HG02981 (cell line): ENCODE measurements around the gene SORCS1.

Experiments
- ATAC-seq: cut with Tn5 transposase; IDR thresholded peaks from one replicate; pipeline ENCODE4 v1.9.1; 2021; ENCODE audit warnings: mild to moderate bottlenecking, moderate library complexity; ENCODE audit not compliant: unreplicated experiment

Gene SORCS1

DNA sequence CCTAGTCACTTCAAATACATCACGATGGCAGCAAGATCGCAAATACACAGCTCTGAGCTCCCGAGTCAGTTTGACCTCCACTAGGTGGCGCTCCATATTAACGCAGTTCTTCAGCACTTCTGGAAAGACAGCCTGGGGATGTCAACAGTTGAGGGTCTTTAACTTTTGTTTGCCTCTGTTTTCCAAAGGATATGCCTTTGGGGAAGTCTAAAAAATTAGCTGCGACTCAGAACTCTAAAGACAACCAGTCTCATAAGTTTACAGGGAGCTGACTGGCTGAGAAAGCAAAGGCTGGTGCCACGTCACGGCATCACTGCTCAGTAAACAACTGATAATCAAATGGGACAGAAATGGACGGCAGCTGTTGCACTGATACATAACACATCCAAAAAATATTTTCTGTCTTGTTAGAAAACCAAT, 458.8 kb downstream of the SORCS1 start:
- ATAC-seq = peak; percentile 80

DNA sequence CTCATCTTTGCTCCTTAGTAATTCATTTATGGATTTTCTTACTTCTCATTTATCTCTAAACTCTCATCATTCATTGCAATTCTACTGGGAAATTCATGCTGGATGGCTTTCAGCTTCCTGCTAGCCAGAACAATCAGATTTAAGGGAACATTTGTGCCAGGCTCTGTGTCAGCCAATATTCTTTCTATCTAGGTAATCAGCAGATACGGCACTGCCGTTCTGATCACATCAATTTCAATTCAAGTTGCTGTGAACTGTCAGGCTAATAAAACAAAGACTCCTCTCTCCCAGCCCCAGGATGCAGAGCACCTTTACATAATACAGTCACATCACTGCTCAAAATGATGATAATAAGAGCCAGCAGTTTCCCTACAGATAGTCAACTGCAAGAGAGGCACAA, 468.3 kb downstream of the SORCS1 start:
- no peak for ATAC-seq

DNA sequence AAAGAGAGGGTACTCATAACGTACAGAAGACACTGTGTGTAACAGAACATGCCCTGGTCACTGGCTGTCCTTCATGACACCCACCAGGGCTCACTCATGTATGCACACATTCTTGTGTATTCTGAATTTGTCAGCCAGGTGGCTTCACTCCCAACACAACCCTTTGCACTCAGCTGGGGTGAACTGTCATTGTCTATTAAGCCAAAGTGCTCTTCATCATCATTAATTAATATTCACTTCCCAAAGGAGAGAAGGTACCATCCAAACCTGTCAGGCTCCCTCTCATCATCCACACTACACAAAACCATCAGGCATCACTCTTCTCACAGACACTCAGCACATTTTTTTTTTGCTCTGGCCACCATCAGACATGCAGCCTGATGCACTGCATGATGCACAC, 469.8 kb downstream of the SORCS1 start:
- no peak for ATAC-seq

DNA sequence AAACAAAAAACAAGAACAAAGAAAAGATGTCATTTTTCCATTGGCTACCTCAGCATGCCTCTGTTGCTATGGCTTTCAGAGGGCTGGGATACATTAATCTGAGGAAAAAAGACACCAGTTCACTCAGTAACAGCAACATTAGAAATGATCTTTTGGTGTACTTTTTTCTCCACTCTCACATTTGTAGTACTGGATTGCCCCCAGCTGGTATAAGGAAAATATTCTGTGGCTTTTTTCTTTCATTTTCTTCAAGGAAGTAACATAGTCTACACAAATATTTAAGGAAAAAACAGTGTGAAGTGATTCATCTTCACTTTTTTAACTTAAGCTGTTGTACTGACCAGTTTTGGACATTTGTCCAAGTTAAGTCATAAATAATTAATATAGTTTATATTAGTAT, 482.3 kb downstream of the SORCS1 start:
- ATAC-seq = no peak

DNA sequence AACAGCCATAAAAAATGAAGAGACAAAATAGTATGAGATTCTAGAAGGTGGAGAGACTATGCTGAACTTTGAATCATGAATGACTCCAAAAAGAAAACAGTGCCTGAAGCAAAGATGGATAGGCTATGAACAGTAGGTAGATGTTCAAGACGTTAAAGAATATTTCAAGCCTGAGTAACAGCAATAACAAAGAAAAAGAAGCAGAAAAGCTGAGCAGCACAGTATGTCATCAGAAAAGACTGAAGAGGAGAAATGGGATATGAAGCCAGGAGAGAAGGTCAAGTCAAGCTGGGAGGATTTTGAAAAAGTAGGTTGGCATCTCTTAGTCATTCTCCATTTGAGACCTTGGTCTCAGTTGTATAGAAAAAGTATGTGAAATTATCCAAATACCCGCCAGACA, 484.4 kb downstream of the SORCS1 start:
- no peak for ATAC-seq

DNA sequence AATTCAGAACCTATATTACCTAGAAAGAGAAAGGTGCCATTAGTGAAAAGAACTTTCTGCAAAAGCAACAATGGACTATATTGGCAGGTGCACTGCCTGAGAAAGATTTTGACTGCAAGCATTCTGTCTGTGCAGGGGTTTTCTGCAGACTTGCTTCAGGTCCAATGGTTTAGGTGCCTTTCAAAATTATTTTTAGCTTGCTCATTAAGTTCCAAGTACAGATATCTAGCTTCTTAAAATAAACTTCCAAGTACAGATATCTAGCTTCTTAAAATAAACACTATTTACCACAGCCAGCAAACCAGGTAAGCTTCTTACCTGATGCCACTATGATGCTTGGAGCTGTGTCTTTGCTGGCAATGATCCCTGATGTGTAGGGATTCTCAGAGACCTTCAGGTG, 485.2 kb downstream of the SORCS1 start:
- ATAC-seq = no peak

DNA sequence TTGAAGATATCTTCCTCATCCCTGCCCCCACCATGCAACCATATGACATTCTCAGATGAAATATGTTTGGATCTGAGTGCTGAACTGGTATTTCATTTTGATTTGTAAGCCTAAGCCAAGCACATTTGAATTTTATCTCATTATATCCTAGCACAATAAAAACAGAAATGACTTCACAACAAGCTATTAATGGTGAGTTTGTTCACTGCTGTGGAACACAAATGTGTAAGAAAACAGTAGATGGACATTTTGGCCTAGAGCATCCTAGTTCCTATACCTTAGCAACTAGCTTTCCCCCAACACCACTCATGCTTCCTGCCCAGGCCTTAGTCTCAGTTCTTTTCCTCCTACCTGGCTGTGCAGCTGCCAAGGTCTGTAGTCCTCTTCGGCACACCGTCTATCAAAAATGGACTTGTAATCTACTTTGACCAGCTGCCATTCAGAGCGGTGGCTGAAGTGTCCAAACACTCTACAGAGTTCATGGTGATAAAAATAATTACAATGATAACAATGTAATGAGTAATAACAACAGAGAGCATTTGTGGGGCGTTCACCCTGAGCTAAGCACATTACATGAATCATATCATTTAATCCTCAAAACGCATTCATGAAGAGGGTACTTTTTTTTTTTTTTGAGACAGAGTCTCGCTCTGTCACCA, 491.9 kb downstream of the SORCS1 start:
- ATAC-seq = no peak

DNA sequence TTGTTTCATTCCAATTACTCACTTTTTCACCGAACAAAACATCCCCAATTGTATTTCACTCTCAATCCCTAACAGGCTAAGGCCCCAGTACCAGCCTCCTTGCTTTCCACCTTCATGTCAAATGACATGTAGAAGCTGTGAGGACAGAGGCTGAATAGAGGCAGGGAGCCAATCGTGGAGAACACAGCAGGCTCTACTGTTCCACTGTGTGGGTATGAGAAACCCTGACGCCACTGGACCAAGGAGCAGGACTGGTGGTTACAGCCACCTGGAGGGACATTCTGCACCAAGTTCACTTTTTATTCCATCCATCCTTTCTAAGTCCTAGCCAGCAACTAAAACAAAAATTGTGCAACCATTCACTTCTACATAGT, 502.8 kb downstream of the SORCS1 start:
- ATAC-seq = no peak

DNA sequence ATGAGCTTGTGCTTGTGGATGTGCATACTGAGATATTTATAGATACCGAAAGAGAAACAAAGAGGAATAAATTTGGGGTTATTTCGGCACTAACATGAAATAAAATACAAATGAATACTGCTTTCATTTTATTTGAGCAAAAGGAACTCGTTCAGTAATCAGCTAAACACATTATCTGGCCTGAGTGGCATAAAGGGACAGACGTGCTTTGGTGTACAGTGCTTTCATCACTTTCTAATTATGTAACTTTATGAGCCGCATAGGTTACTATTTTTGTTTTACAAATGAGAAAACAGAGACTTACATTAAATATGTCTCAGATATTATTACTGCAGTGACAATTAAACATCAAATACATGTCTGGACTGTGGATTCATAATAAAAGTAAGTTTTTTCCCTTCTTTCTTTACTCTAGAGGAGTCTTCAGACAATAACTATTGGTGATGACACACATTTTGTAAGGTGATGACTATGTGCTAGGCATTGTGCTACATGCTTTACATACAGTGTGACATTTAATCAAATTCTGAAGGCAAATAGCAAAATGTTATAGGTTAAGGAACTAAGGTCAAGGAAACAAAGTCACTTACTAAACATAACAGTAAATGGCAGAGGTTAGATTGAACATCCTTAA, 503.3 kb downstream of the SORCS1 start:
- no peak for ATAC-seq

DNA sequence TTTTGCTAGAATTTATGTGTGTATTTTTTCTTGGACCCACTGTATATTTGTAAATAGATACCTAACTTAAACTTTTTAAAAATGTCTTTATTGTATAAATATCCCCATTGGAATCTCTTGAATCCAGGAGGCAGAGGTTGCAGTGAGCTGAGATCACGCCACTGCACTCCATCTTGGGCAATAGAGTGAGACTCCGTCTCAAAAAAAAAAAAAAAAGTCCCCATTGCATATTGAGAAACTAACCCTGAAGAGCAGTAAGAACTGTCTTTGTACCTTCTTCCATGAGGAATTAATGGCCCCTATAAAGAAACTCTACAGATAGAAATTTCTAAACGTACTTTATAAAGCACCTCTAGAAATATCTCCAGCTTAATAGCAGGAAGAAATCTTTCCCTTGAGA, 504.0 kb downstream of the SORCS1 start:
- ATAC-seq = no peak

DNA sequence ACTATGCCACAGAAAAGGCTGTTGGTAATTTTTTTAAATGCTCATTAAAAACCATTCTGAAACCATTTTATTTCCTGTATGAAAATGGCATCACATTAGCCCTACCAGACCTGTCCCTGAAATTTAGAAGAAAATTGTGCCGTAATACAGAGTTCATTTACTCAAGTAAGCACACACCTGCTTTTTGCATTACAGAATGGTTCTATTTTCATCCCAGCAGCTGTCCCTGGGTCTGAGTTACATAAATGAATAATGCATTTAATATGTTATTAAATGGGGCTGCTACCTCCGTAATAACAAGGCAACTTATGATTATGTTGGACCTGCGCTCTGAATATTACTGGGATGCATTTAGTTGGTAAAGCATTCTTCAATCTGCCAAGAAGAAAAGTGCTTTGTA, 508.9 kb downstream of the SORCS1 start:
- no peak for ATAC-seq

DNA sequence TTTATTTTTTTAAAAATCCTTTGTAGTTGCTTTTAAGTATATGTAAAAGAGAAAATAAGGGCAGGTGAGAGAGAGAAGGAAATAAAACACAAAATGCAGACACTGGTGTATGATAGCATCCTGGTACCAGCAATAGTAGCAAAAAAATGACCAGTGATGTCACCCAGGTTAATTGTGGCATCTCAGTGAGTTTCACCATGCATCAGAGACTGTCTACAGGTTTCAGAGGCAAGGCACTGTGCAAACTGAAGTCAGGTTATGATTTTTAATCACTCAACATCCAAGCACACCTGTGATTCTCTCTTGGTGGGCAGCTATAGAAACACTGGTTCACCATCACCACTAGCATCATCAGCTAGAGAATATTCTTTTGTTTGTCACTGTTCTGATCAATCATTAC, 509.3 kb downstream of the SORCS1 start:
- ATAC-seq = no peak

DNA sequence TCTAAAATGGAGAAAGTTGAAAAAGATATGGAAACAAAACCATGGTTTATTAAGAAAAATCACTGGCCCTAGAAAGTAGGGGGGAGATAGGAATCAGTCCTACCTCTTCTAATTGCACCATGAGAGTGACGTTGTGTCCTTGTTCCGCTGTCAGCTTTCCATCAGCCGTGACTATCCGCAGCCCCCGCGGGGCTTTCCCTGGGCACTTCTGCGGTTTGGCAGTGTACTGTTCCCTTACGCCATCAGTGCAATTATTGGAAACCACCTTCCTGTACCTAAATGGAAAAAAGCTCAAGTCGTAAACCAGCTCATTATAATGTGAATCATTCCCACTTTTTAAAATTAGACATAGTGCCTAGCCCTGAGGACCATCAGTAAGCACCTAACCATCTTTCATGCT, 512.2 kb downstream of the SORCS1 start:
- no peak for ATAC-seq

DNA sequence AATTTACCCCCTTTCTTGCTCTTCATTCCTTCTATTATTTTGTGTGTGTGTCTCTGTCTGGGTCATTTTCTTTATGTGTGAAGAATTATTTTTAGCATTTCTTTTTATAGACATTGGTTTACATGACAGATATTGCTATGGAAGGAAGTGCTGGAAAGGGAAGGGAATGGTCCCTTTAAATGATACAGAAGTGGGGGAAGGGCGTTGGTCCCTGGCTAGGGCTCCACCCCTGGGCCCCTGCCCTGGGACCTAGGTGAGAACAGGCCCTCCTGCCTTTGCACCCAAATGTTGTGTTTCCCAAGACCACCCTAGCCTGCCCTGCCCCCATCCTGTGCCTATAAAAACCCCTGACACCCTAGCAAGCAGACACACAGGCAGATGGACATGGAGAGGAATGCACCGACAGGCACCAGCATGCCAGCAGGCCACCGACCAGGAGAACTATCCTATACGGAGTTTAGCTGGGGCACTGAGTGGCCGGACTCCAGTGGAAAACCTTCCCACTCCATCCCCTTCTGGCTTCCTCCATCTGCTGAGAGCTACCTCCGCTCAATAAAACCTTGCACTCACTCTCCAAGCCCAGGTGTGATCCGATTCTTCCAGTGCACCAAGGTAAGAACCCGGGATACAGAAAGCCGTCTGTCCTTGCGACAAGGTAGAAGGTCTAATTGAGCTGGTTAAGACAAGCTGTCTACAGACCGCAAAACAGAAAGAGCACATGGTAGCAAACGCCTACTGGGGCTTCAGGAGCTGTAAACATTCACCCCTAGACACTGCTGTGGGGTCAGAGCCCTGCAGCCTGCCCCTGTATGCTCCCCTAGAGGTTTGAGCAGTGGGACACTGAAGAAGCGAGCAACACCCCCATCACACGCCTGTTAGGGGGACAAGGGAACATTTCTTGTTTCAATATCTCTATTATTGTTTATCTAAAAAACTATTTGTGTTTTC, 515.7 kb downstream of the SORCS1 start:
- no peak for ATAC-seq

DNA sequence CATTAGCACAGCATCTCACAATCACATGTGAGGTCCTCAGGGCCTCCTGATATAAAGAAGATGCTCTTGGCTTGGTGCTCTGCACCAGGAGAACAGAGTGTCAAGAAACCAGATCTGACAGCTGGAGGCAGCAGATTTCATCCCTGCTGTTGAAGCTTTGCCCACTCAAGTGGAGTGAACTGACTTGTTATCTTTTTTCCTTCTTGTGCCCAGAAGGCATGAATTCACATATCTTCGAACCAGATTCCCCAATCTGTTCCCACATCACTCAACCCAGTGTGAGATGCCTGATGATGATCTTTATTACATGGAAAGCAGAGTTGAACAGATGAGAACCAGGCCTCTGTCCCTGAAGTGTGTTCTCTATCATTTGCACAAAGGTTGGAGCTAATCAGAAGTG, 521.0 kb downstream of the SORCS1 start:
- ATAC-seq = no peak

DNA sequence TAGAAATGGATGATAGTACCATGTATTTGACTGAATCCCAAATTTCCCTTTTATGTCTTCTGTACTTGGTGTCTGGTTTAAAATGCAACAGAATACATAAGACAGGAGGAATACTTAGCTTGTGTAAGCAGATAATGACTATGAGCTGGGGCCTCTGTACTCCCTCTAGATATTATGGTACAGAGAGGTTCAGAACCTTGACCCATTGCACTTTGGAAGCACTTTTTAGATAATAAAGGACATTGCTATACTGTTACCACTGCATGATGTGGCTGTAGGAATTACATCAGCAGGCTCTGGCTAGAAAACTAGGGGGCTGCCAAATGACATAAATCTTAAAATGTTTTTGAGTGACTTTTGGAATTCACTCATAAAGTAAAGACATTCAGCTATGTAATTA, 526.6 kb downstream of the SORCS1 start:
- no peak for ATAC-seq

DNA sequence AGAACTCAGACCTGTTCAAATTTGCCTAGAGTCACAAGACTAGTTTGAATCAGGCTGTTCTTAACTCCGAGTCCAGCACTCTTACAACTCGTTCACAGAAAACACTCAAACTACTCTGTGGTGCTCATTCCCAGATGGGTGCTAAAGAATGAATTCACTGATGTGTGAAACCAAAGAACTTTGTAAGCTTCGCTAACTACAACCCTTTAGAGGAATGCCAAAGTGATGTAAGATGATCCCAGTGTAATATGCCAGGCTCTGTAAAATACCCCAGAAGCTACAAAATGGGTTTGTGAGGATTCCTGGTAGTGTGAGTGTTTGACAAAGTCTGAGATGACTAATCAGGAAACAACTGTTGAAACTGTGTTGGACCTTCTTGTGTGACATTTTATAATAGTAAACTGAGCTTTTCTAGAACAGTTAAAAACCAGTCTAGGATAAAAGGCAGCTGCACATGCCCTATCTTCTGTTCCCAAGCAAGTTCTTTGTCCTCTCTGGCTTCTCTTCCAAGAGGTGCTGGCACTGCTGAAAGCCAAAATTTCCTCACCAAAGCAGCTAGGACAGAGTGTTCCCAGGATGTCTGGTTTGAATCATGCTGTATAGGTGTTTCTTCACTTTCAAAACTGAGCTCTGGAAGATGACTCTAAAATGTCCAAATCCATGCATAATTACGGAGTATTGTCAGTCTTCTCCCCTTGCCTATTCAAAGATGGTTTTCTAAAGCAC, 527.6 kb downstream of the SORCS1 start:
- ATAC-seq = no peak

DNA sequence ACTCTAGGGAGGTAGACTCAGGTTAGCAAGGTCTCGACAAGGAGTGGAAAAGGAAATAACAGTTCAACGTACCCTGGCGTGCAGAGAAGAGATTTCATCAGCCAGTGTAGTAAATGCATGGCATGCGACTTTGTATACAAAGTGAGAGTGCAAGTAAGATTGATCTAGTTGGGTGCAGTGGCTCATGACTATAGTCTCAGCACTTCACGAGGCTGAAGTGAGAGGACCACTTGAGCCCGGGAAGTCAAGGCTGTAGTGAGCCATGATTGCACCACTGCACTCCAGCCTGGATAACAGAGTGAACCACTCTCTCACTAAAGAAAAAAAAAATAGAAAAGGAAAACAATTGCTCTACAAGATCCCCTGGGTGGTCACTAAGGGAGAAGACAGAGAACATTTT, 528.6 kb downstream of the SORCS1 start:
- ATAC-seq = no peak

DNA sequence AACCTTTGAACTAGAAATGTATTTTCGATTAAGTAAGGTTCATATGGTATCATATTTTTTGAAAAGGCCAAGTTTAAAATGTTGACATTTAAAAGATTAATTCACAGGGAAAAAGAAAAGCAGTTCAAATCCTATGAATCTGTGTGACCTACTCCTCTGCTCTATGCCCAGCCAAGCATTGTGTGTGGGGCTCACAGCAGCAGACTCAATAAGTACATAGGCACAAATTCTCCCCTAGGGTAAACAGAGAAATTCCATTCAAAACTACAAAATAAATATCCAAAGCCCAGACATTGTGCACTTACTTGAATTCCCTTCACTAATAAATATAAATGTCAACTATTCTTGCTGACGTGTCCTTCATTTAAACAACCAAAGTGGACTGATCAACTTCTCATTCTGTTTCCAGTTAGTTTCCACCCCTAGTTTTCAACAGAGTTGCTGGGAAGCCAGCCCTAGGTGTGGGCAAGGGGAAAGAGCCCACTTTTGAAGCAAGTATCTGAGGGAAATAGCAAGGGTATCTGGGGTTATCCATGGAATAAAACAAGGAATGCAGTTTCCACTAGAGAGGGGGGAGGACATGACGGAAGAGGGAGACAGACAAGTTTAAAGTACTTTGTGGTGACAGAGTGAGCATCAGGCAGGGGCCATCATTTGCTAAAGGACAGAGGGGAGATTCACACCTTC, 533.3 kb downstream of the SORCS1 start:
- no peak for ATAC-seq

DNA sequence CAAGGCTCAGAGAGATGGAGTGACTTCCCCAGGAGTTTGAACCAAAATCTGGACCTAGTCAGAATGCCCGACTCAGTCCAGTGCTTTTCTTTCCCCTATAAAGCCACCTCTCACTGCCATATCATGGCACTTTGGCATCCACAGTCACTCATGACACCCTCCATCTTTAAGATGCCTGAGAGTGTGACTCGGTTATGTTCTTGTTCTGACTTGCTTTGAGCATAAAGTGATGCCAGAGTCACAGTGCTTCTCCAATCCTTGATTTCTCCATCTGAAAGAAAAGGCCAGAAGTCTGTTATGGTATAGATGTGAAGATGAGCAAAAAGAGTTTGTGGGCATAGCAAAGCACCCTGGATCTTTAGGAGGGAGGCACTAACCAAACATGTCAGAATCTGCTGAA, 538.1 kb downstream of the SORCS1 start:
- no peak for ATAC-seq

DNA sequence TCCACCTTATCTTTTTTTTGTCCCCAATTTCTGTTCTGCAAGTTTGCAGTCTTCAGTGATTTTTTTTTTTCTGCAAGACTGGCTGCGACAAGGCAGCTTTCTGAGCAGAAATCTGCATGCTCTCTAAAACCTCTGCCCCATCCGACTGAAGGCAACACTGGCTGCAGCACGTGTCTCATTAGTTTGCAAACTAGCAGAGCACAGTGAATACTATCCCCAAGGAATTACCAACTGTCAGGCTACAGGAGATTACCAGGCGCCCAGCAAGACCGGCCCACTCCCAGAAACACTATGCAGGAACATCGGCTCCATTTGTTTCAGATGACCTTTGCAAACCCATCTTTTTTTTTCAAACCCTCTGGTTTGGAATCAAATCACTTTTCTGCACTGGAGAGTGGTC, 538.8 kb downstream of the SORCS1 start:
- no peak for ATAC-seq
